SK-N-SH treated with all-trans-retinoic acid at 6 μM for 48 hours (cell line): ENCODE measurements around the gene LINGO1.
A peak's percentile ranks its signal among the peaks of the same experiment; 100 is the strongest.

Experiments
- ATAC-seq: fragments of 200-7000 bp; cut with Tn5 transposase; 3 replicates; pipeline ENCODE4 v1.9.1; 2020; ENCODE audit warnings: mild to moderate bottlenecking, moderate library complexity
- ARNTL ChIP-seq: fragments of 450-650 bp; formaldehyde crosslinking; IDR thresholded peaks from 2 replicates; pipeline ENCODE4 v1.5.0; 2020; ENCODE audit warnings: low read depth, mild to moderate bottlenecking, moderate library complexity, borderline replicate concordance
- BACH2 ChIP-seq: fragments of 250-450 bp; sonication (Bioruptor Pico); IDR thresholded peaks from 2 replicates; pipeline ENCODE4 v1.9.0; 2021; ENCODE audit warnings: mild to moderate bottlenecking, borderline replicate concordance
- CSDC2 ChIP-seq: fragments of 250-450 bp; sonication (Bioruptor Pico); IDR thresholded peaks from 2 replicates; pipeline ENCODE4 v1.5.0; 2020; ENCODE audit warnings: mild to moderate bottlenecking, moderate library complexity
- GLIS3 ChIP-seq: fragments of 250-450 bp; sonication (Bioruptor Pico); IDR thresholded peaks from 2 replicates; pipeline ENCODE4 v1.5.0; 2020; ENCODE audit warnings: mild to moderate bottlenecking, moderate library complexity
- ISL1 ChIP-seq: fragments of 250-450 bp; sonication (Bioruptor Pico); IDR thresholded peaks from 2 replicates; pipeline ENCODE4 v2.1.2; 2022; ENCODE audit warnings: mild to moderate bottlenecking, moderate library complexity
- OSR1 ChIP-seq: fragments of 250-450 bp; sonication (Bioruptor Pico); IDR thresholded peaks from 2 replicates; pipeline ENCODE4 v1.8.0; 2022; ENCODE audit warnings: moderate library complexity, mild to moderate bottlenecking, inconsistent platforms
- PPARA ChIP-seq: fragments of 250-450 bp; sonication (Bioruptor Pico); IDR thresholded peaks from 2 replicates; pipeline ENCODE4 v1.5.0; 2020; ENCODE audit warnings: mild to moderate bottlenecking, borderline replicate concordance
- RARB ChIP-seq: fragments of 250-450 bp; sonication (Bioruptor Pico); IDR thresholded peaks from 2 replicates; pipeline ENCODE4 v1.8.0; 2021; ENCODE audit warnings: mild to moderate bottlenecking, moderate library complexity
- SNAI2 ChIP-seq: fragments of 250-450 bp; sonication (Bioruptor Pico); IDR thresholded peaks from 2 replicates; pipeline ENCODE4 v1.5.0; 2020; ENCODE audit warnings: mild to moderate bottlenecking, moderate library complexity
- TOX ChIP-seq: fragments of 250-450 bp; sonication (Bioruptor Pico); IDR thresholded peaks from 2 replicates; pipeline ENCODE4 v1.8.0; 2021; ENCODE audit warnings: mild to moderate bottlenecking, moderate library complexity, borderline replicate concordance
- ZC3H10 ChIP-seq: fragments of 250-450 bp; sonication (Bioruptor Pico); IDR thresholded peaks from 2 replicates; pipeline ENCODE4 v1.5.1; 2021; ENCODE audit warnings: mild to moderate bottlenecking, moderate library complexity
- ZFP3 ChIP-seq: fragments of 250-450 bp; sonication (Bioruptor Pico); IDR thresholded peaks from 2 replicates; pipeline ENCODE4 v1.5.0; 2020; ENCODE audit warnings: mild to moderate bottlenecking, moderate library complexity
- ZFP30 ChIP-seq: fragments of 450-650 bp; formaldehyde crosslinking; IDR thresholded peaks from 2 replicates; pipeline ENCODE4 v1.5.0; 2022; ENCODE audit warnings: mild to moderate bottlenecking, moderate library complexity
- ZNF565 ChIP-seq: fragments of 450-650 bp; formaldehyde crosslinking; conservative IDR thresholded peaks from 2 replicates; pipeline ENCODE4 v1.5.0; 2020; ENCODE audit warnings: low read depth, mild to moderate bottlenecking, moderate library complexity
- ZNF70 ChIP-seq: fragments of 450-650 bp; formaldehyde crosslinking; IDR thresholded peaks from 2 replicates; pipeline ENCODE4 v1.5.0; 2020; ENCODE audit warnings: mild to moderate bottlenecking, moderate library complexity
- ZNF8 ChIP-seq: fragments of 450-650 bp; formaldehyde crosslinking; IDR thresholded peaks from 2 replicates; pipeline ENCODE4 v1.5.0; 2020; ENCODE audit warnings: mild to moderate bottlenecking, moderate library complexity
- TF ChIP-seq, protein P1 (sequence below): fragments of 250-450 bp; sonication (Bioruptor Pico); IDR thresholded peaks from 2 replicates; pipeline ENCODE4 v1.8.0; 2021; ENCODE audit warnings: low read depth, mild to moderate bottlenecking, moderate library complexity, borderline replicate concordance
- TF ChIP-seq, protein P2 (sequence below): fragments of 250-450 bp; sonication (Bioruptor Pico); IDR thresholded peaks from 2 replicates; pipeline ENCODE4 v1.5.1; 2021; ENCODE audit warnings: mild to moderate bottlenecking, moderate library complexity
- TF ChIP-seq, protein P3 (sequence below): fragments of 250-450 bp; sonication (Bioruptor Pico); IDR thresholded peaks from 2 replicates; pipeline ENCODE4 v1.5.1; 2020; ENCODE audit warnings: low read depth, mild to moderate bottlenecking, moderate library complexity
- TF ChIP-seq, protein P4 (sequence below): fragments of 250-450 bp; sonication (Bioruptor Pico); IDR thresholded peaks from 2 replicates; pipeline ENCODE4 v1.8.0; 2020; ENCODE audit warnings: mild to moderate bottlenecking, moderate library complexity, borderline replicate concordance
- TF ChIP-seq, protein P5 (sequence below): fragments of 250-450 bp; sonication (Bioruptor Pico); IDR thresholded peaks from 2 replicates; pipeline ENCODE4 v1.5.0; 2020; ENCODE audit warnings: mild to moderate bottlenecking, moderate library complexity

Gene LINGO1

DNA sequence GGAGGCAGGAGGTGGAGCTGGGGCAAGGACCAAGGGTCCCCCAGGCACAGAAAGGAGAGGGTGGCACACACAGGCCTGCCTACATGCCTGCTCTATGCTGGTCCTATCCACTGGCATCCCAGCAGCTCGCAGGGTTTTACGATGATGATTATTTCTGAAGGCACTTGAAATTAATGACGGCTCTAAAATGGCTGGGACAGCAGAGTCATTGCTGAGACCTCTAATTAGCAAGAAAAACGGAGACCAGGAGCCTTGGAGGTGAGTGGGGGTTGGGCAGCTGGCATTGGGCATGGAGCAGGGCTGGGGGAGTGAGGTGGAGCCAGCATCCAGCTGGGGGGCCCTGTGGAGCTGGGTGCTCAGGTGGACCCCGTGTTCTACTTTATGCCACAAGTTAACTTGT, 3.5 kb upstream of the LINGO1 start:
- ATAC-seq, result no peak
- TF ChIP-seq TOX (CRISPR knock-in tag) (no peak), ZNF70 (CRISPR knock-in tag) (no peak), ISL1 (CRISPR knock-in tag) (no peak), ZNF565 (CRISPR knock-in tag) (no peak), ZFP3 (CRISPR knock-in tag) (no peak), SNAI2 (CRISPR knock-in tag) (no peak), ARNTL (CRISPR knock-in tag) (no peak), ZNF8 (no peak), RARB (CRISPR knock-in tag) (no peak)
- TF ChIP-seq, all 23 proteins: peak for 0

DNA sequence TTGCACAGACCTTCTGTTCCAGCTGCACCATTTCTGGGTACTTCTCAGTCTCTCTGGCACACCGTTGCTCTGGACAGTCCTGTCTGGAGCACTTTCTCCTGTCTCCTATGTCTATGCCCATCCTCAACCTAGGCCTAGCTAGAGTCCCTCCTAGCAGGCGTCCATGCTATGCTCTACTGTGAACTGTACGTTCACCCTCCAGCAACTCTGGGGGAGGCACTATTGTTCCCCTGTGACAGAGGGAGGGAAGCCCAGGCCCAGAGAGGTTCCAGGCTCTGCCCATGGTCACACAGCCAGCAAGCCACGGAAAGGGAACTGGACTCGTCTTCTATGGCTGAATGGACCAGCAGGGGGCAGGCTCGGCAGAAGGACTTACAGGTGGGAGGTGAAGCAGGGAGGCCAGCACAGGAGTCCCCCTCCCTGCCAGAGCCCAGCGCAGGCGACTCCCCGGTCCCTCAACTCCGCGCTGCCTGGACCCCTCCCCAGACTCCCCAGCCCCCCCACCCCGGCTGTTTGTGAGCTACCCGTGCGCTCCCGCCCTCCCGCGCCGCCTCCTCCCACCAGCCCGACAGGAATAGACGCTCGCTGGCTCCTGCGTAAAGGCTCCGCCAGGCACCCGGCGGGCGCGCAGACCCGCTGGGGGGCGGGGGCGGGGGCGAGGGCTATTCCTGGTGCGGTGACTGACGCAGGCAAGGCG, 1.7 kb upstream of the LINGO1 start:
- ATAC-seq, result peak; percentile 59
- TF ChIP-seq BACH2 (CRISPR knock-in tag), result no peak
- TF ChIP-seq, protein P1, sequence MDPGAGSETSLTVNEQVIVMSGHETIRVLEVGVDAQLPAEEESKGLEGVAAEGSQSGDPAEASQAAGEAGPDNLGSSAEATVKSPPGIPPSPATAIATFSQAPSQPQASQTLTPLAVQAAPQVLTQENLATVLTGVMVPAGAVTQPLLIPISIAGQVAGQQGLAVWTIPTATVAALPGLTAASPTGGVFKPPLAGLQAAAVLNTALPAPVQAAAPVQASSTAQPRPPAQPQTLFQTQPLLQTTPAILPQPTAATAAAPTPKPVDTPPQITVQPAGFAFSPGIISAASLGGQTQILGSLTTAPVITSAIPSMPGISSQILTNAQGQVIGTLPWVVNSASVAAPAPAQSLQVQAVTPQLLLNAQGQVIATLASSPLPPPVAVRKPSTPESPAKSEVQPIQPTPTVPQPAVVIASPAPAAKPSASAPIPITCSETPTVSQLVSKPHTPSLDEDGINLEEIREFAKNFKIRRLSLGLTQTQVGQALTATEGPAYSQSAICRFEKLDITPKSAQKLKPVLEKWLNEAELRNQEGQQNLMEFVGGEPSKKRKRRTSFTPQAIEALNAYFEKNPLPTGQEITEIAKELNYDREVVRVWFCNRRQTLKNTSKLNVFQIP (CRISPR knock-in tag), result no peak
- no peak for TF ChIP-seq ZNF8
- TF ChIP-seq, protein P2, sequence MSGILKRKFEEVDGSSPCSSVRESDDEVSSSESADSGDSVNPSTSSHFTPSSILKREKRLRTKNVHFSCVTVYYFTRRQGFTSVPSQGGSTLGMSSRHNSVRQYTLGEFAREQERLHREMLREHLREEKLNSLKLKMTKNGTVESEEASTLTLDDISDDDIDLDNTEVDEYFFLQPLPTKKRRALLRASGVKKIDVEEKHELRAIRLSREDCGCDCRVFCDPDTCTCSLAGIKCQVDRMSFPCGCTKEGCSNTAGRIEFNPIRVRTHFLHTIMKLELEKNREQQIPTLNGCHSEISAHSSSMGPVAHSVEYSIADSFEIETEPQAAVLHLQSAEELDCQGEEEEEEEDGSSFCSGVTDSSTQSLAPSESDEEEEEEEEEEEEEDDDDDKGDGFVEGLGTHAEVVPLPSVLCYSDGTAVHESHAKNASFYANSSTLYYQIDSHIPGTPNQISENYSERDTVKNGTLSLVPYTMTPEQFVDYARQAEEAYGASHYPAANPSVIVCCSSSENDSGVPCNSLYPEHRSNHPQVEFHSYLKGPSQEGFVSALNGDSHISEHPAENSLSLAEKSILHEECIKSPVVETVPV, result no peak
- TF ChIP-seq SNAI2 (CRISPR knock-in tag), result no peak
- TF ChIP-seq, protein P3, sequence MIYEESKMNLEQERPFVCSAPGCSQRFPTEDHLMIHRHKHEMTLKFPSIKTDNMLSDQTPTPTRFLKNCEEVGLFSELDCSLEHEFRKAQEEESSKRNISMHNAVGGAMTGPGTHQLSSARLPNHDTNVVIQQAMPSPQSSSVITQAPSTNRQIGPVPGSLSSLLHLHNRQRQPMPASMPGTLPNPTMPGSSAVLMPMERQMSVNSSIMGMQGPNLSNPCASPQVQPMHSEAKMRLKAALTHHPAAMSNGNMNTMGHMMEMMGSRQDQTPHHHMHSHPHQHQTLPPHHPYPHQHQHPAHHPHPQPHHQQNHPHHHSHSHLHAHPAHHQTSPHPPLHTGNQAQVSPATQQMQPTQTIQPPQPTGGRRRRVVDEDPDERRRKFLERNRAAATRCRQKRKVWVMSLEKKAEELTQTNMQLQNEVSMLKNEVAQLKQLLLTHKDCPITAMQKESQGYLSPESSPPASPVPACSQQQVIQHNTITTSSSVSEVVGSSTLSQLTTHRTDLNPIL (CRISPR knock-in tag), result no peak
- no peak for TF ChIP-seq OSR1 (CRISPR knock-in tag)
- TF ChIP-seq ISL1 (CRISPR knock-in tag), result no peak
- TF ChIP-seq ZFP3 (CRISPR knock-in tag), result no peak
- TF ChIP-seq, protein P4, sequence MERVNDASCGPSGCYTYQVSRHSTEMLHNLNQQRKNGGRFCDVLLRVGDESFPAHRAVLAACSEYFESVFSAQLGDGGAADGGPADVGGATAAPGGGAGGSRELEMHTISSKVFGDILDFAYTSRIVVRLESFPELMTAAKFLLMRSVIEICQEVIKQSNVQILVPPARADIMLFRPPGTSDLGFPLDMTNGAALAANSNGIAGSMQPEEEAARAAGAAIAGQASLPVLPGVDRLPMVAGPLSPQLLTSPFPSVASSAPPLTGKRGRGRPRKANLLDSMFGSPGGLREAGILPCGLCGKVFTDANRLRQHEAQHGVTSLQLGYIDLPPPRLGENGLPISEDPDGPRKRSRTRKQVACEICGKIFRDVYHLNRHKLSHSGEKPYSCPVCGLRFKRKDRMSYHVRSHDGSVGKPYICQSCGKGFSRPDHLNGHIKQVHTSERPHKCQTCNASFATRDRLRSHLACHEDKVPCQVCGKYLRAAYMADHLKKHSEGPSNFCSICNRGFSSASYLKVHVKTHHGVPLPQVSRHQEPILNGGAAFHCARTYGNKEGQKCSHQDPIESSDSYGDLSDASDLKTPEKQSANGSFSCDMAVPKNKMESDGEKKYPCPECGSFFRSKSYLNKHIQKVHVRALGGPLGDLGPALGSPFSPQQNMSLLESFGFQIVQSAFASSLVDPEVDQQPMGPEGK (CRISPR knock-in tag), result no peak
- no peak for TF ChIP-seq ZFP30 (CRISPR knock-in tag)
- no peak for TF ChIP-seq TOX (CRISPR knock-in tag)
- no peak for TF ChIP-seq RARB (CRISPR knock-in tag)
- no peak for TF ChIP-seq ZNF565 (CRISPR knock-in tag)
- no peak for TF ChIP-seq ZC3H10 (CRISPR knock-in tag)
- TF ChIP-seq CSDC2, result no peak
- TF ChIP-seq, protein P5, sequence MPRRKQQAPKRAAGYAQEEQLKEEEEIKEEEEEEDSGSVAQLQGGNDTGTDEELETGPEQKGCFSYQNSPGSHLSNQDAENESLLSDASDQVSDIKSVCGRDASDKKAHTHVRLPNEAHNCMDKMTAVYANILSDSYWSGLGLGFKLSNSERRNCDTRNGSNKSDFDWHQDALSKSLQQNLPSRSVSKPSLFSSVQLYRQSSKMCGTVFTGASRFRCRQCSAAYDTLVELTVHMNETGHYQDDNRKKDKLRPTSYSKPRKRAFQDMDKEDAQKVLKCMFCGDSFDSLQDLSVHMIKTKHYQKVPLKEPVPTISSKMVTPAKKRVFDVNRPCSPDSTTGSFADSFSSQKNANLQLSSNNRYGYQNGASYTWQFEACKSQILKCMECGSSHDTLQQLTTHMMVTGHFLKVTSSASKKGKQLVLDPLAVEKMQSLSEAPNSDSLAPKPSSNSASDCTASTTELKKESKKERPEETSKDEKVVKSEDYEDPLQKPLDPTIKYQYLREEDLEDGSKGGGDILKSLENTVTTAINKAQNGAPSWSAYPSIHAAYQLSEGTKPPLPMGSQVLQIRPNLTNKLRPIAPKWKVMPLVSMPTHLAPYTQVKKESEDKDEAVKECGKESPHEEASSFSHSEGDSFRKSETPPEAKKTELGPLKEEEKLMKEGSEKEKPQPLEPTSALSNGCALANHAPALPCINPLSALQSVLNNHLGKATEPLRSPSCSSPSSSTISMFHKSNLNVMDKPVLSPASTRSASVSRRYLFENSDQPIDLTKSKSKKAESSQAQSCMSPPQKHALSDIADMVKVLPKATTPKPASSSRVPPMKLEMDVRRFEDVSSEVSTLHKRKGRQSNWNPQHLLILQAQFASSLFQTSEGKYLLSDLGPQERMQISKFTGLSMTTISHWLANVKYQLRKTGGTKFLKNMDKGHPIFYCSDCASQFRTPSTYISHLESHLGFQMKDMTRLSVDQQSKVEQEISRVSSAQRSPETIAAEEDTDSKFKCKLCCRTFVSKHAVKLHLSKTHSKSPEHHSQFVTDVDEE (CRISPR knock-in tag), result no peak
- no peak for TF ChIP-seq GLIS3 (CRISPR knock-in tag)
- no peak for TF ChIP-seq PPARA
- no peak for TF ChIP-seq ARNTL (CRISPR knock-in tag)

DNA sequence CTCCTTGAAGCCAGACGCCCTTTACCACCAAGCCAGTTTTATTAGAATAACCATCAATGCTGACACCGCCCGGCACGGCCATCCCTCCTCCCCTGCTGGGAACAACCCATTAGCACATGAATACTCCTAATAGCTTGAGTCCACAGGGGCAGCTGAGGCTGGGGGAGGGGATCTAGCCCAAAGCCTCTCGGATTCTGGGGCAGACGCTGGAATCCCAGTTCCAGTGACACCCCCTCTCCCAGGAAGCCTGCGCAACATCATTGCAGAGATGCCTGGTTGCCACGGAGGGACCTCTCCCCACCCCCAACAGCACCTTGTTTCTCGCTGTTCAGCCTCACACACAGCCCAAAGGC, 1.2 kb upstream of the LINGO1 start:
- TF ChIP-seq, protein P3 (CRISPR knock-in tag), result no peak
- TF ChIP-seq, all 23 proteins: peak for 0
- ATAC-seq, result no peak
